H1 (cell line): ENCODE results near the gene ALK. TPM values are rescaled to one million over a fixed set of nuclear protein-coding genes. Genes with fewer than 3 reads are reported as not detected.

Experiments used
- CTCF ChIA-PET: fragments of 300-600 bp; sonication (Branson Sonifier 250); formaldehyde crosslinking; loops from one replicate; lab custom pipeline; 2021; ENCODE audit not compliant: partially characterized antibody; lab: Charles Lee
- POLR2A ChIA-PET: fragments of 300-600 bp; sonication (Branson Sonifier 250); formaldehyde crosslinking; loops from one replicate; lab custom pipeline; 2021; ENCODE audit warnings: inconsistent platforms; ENCODE audit not compliant: partially characterized antibody; lab: Charles Lee
- DNase-seq, 2 experiments: peaks; one replicate each; pipeline versions ENCODE4 v3.0.0 to v3.0.0-alpha.2; 2010 to 2022; ENCODE audit warnings: low spot score in 2 of 2, low read depth in 1 of 2, mixed read lengths in 1 of 2
- FAIRE-seq: peaks from 2 replicates; lab custom pipeline; 2011; peaks lifted over from hg19 to GRCh38; lab: Jason Lieb, UNC
- H2AFZ ChIP-seq: 2 replicates; pipeline ENCODE4 v1.8.1; 2012; ENCODE audit warnings: low read length, inconsistent platforms
- H2AK5ac ChIP-seq: 2 replicates; pipeline ENCODE4 v1.6.1; 2013; ENCODE audit warnings: low read depth, low read length
- H2BK120ac ChIP-seq: replicated peaks from 2 replicates; pipeline ENCODE3; 2013; ENCODE audit warnings: low read depth, low read length, inconsistent platforms
- H2BK12ac ChIP-seq: 2 replicates; pipeline ENCODE4 v1.6.1; 2013; ENCODE audit warnings: low read depth, low read length
- H2BK15ac ChIP-seq: 2 replicates; pipeline ENCODE4 v1.6.1; 2013; ENCODE audit warnings: low read length
- H2BK20ac ChIP-seq: 2 replicates; pipeline ENCODE4 v1.6.1; 2013; ENCODE audit warnings: low read length
- H2BK5ac ChIP-seq: 2 replicates; pipeline ENCODE4 v1.6.1; 2013; ENCODE audit warnings: low read depth, low read length
- H3K14ac ChIP-seq: 2 replicates; pipeline ENCODE4 v1.6.1; 2013; ENCODE audit warnings: inconsistent platforms; ENCODE audit not compliant: insufficient read length
- H3K18ac ChIP-seq: 2 replicates; pipeline ENCODE4 v1.6.1; 2013; ENCODE audit warnings: low read length; ENCODE audit errors: extremely low read depth
- H3K23ac ChIP-seq: 2 replicates; pipeline ENCODE4 v1.6.1; 2013; ENCODE audit warnings: inconsistent platforms; ENCODE audit not compliant: insufficient read length
- H3K23me2 ChIP-seq: 2 replicates; pipeline ENCODE4 v1.6.1; 2013; ENCODE audit warnings: low read depth, low read length
- H3K27ac ChIP-seq: 2 replicates; pipeline ENCODE4 v1.6.1; 2011; ENCODE audit warnings: low read depth, low read length, inconsistent platforms
- H3K27me3 ChIP-seq, 4 experiments: replicated peaks in 1 of 4; 1 replicate in 1 of 4; 2 replicates in 3 of 4; pipeline versions ENCODE4 v1.6.1 to v1.8.1; 2011 to 2013; ENCODE audit warnings: low read length in 3 of 4, mild to moderate bottlenecking in 3 of 4, inconsistent platforms in 2 of 4, mixed read lengths in 2 of 4, moderate library complexity in 1 of 4; ENCODE audit not compliant: control insufficient read depth in 3 of 4, insufficient read depth in 3 of 4; ENCODE audit errors: extremely low read depth in 1 of 4
- H3K36me3 ChIP-seq, 4 experiments: 2 replicates each; pipeline versions ENCODE4 v1.6.1 to v1.8.1; 2011 to 2013; ENCODE audit warnings: mild to moderate bottlenecking in 4 of 4, low read length in 3 of 4, moderate library complexity in 2 of 4, control low read depth in 1 of 4, inconsistent platforms in 1 of 4; ENCODE audit not compliant: insufficient read depth in 4 of 4, control insufficient read depth in 2 of 4
- H3K4ac ChIP-seq: replicated peaks from 2 replicates; pipeline ENCODE3; 2013; ENCODE audit warnings: low read length, low read depth, mixed read lengths, inconsistent platforms; ENCODE audit not compliant: insufficient read length
- H3K4me1 ChIP-seq, 4 experiments: replicated peaks in 1 of 4; 1 replicate in 1 of 4; 2 replicates in 3 of 4; pipeline versions ENCODE4 v1.6.1 to v1.8.1; 2011 to 2013; ENCODE audit warnings: low read length in 3 of 4, inconsistent platforms in 2 of 4, mixed read lengths in 1 of 4; ENCODE audit not compliant: insufficient read depth in 4 of 4, control insufficient read depth in 3 of 4
- H3K4me2 ChIP-seq, 2 experiments: 2 replicates each; pipeline versions ENCODE4 v1.6.1 to v1.8.1; 2011 to 2013; ENCODE audit warnings: low read depth in 2 of 2, low read length in 2 of 2, control low read depth in 1 of 2, inconsistent platforms in 1 of 2, mild to moderate bottlenecking in 1 of 2; ENCODE audit not compliant: insufficient read depth in 1 of 2
- H3K4me3 ChIP-seq, 4 experiments: fragments of 200-600, 300-600 bp in 1 of 4; sonication (generic), shearing (Covaris generic), sonication (Bioruptor Twin) in 1 of 4; 2 replicates each; pipeline versions ENCODE4 v1.5.1 to v1.8.1; 2011 to 2016; ENCODE audit warnings: low read length in 4 of 4, low read depth in 3 of 4, control low read depth in 2 of 4, inconsistent platforms in 2 of 4, mild to moderate bottlenecking in 2 of 4, mixed read lengths in 1 of 4, moderate library complexity in 1 of 4; ENCODE audit not compliant: insufficient read depth in 2 of 4; ENCODE audit errors: extremely low read depth in 1 of 4
- H3K56ac ChIP-seq: replicated peaks from 2 replicates; pipeline ENCODE3; 2013; ENCODE audit warnings: low read depth, mild to moderate bottlenecking, mixed read lengths, low read length, inconsistent platforms; ENCODE audit not compliant: insufficient read length
- H3K79me1 ChIP-seq: 2 replicates; pipeline ENCODE4 v1.6.1; 2013; ENCODE audit warnings: low read depth, low read length, control low read depth
- H3K79me2 ChIP-seq, 2 experiments: 2 replicates each; pipeline versions ENCODE4 v1.6.1 to v1.8.1; 2012 to 2013; ENCODE audit warnings: low read length in 2 of 2, mild to moderate bottlenecking in 2 of 2, inconsistent platforms in 1 of 2; ENCODE audit not compliant: insufficient read depth in 2 of 2, control insufficient read depth in 1 of 2
- H3K9ac ChIP-seq, 4 experiments: replicated peaks in 1 of 4; 1 replicate in 1 of 4; 2 replicates in 3 of 4; pipeline versions ENCODE4 v1.6.1 to v1.8.1; 2011 to 2013; ENCODE audit warnings: low read depth in 3 of 4, low read length in 3 of 4, control low read depth in 2 of 4, mild to moderate bottlenecking in 2 of 4, moderate library complexity in 2 of 4, inconsistent platforms in 1 of 4; ENCODE audit errors: extremely low read depth in 1 of 4
- H3K9me3 ChIP-seq, 2 experiments: 2 replicates each; pipeline versions ENCODE4 v1.6.1 to v1.8.1; 2012 to 2013; ENCODE audit warnings: mild to moderate bottlenecking in 2 of 2, moderate library complexity in 2 of 2, control low read depth in 1 of 2, inconsistent platforms in 1 of 2, low read depth in 1 of 2, low read length in 1 of 2, mixed read lengths in 1 of 2; ENCODE audit not compliant: insufficient read depth in 2 of 2
- H4K20me1 ChIP-seq, 2 experiments: replicated peaks in 1 of 2; 2 replicates each; pipeline versions ENCODE3 to v1.8.1; 2011 to 2013; ENCODE audit warnings: inconsistent platforms in 2 of 2, low read length in 2 of 2, mild to moderate bottlenecking in 1 of 2; ENCODE audit not compliant: insufficient read depth in 2 of 2, control insufficient read depth in 1 of 2
- H4K5ac ChIP-seq: 2 replicates; pipeline ENCODE4 v1.6.1; 2013; ENCODE audit warnings: low read length, low read depth, mixed read lengths, inconsistent platforms; ENCODE audit not compliant: insufficient read length
- H4K8ac ChIP-seq: 2 replicates; pipeline ENCODE4 v1.8.0; 2013; ENCODE audit warnings: mild to moderate bottlenecking, moderate library complexity, low read length, inconsistent platforms; ENCODE audit not compliant: insufficient read depth; ENCODE audit errors: extremely low read depth
- H4K91ac ChIP-seq: replicated peaks from 2 replicates; pipeline ENCODE3; 2013; ENCODE audit warnings: low read length, mixed read lengths, inconsistent platforms; ENCODE audit not compliant: insufficient read length
- BRCA1 ChIP-seq: IDR thresholded peaks from 2 replicates; pipeline ENCODE4 v1.6.1; 2012; ENCODE audit warnings: low read depth, low read length, improper control_type of control experiment
- CBX5 ChIP-seq: fragments of 300-800, 300-1000 bp; sonication (generic); IDR thresholded peaks from 2 replicates; pipeline ENCODE4 v1.7.1; 2016; ENCODE audit warnings: antibody characterized with exemption, low read length, low read depth
- CTBP2 ChIP-seq: IDR thresholded peaks from 2 replicates; pipeline ENCODE4 v1.7.0; 2011; ENCODE audit warnings: borderline replicate concordance, mild to moderate bottlenecking, moderate library complexity, mixed read lengths, low read length; ENCODE audit not compliant: insufficient read depth, insufficient read length
- KDM4A ChIP-seq: IDR thresholded peaks from one replicate; pipeline ENCODE4 v1.7.1; 2012; ENCODE audit warnings: low read depth, mild to moderate bottlenecking, moderate library complexity, low read length, inconsistent platforms; ENCODE audit not compliant: severe bottlenecking
- PHF8 ChIP-seq: fragments of 200-600 bp; sonication (generic); conservative IDR thresholded peaks from 2 replicates; pipeline ENCODE4 v1.7.1; 2012; ENCODE audit warnings: low read depth, mild to moderate bottlenecking, inconsistent platforms, low read length, moderate library complexity
- POU5F1 ChIP-seq: IDR thresholded peaks from 2 replicates; pipeline ENCODE4 v1.6.1; 2011; ENCODE audit warnings: low read depth, mild to moderate bottlenecking, low read length, moderate library complexity
- RXRA ChIP-seq: IDR thresholded peaks from 2 replicates; pipeline ENCODE4 v1.6.1; 2011; ENCODE audit warnings: low read depth, mild to moderate bottlenecking, low read length, moderate library complexity; ENCODE audit not compliant: insufficient read depth
- SIN3A ChIP-seq, 2 experiments: IDR thresholded peaks in 1 of 2; conservative IDR thresholded peaks in 1 of 2; 2 replicates each; pipeline ENCODE4 v1.6.1; 2011 to 2012; ENCODE audit warnings: low read length in 2 of 2, improper control_type of control experiment in 1 of 2, low read depth in 1 of 2, mild to moderate bottlenecking in 1 of 2
- TCF12 ChIP-seq: IDR thresholded peaks from 2 replicates; pipeline ENCODE4 v1.6.1; 2011; ENCODE audit warnings: low read depth, mild to moderate bottlenecking, low read length
- ZNF274 ChIP-seq: IDR thresholded peaks from 2 replicates; pipeline ENCODE4 v1.7.0; 2012; ENCODE audit warnings: low read length, borderline replicate concordance; ENCODE audit errors: extremely low read depth
- WGBS, 2 experiments: shearing (Covaris generic) in 1 of 2; methylation state at CpG; one replicate each; pipeline versions ENCODE4 v1.1.6 to v1.1.7; 2013 to 2015; ENCODE audit warnings: low lambda C conversion rate in 2 of 2, mixed read lengths in 2 of 2, inconsistent platforms in 1 of 2, low coverage in 1 of 2, missing lambda C conversion rate in 1 of 2; ENCODE audit not compliant: insufficient replicate concordance in 2 of 2, insufficient coverage in 1 of 2, insufficient read length in 1 of 2; ENCODE audit errors: extremely low coverage in 1 of 2, missing lambda C conversion rate in 1 of 2; 5-methylcytosine and 5-hydroxymethylcytosine counted together
- polyA plus RNA-seq, 7 experiments: library from polyadenylated mRNA; depleted of rRNA in 3 of 7; stranded (reverse) in 5 of 7; unstranded in 2 of 7; fragments of >200 nt in 5 of 7; fragments of 200-250 nt in 2 of 7; gene quantifications; 1 replicate in 5 of 7; 2 replicates in 1 of 7; 4 replicates in 1 of 7; pipeline versions ENCODE4 v1.2.1 to v1.2.3, GENCODE V29; 2011 to 2013; ENCODE audit warnings: missing spikeins in 2 of 7, mixed read lengths in 2 of 7
- total RNA-seq: library from RNA; stranded (reverse); fragmentation: NEBNext Ultra II Directional; extraction: Animal tissue kit (Norgen Biotek cat#: 25700); gene quantifications from 2 replicates; pipeline ENCODE4 v1.2.1, GENCODE V29; 2021
- TF ChIP-seq, protein P1 (sequence below), 3 experiments: IDR thresholded peaks; 1 replicate in 2 of 3; 2 replicates in 1 of 3; pipeline versions ENCODE4 v1.5.1 to v1.6.1; 2011; ENCODE audit warnings: low read length in 3 of 3, mild to moderate bottlenecking in 3 of 3, inconsistent platforms in 2 of 3, low read depth in 1 of 3, moderate library complexity in 1 of 3; ENCODE audit not compliant: insufficient read depth in 1 of 3; ENCODE audit errors: control extremely low read depth in 1 of 3

Gene ALK
- total and polyA plus RNA-seq, 2 of the 8 experiments (the other 6 are each of a cell fraction or from before 2014, with no cell fraction given) = 0.02 to 0.09 TPM

DNA sequence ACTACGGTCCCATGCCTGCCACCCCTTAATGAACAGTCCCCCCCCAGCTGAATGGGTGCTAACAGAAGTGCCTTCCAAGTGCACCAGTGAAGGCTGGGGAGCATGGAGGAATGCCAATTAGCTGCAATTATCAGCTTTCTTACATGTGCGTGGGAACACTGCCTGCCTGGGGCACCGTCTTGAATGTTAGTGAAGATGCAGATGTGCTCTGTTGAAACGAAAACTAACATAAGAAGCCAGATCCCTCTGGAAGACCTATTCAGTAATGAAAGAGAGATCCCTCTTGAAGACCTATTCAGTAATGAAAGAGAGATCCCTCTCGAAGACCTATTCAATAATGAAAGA lies 651.6 kb downstream of the ALK start:
- no peak for DNase-seq
- Histone ChIP-seq H3K23ac (no peak overlapping the region), H3K36me3 (no peaks in the 10 kb centered on the region), H3K4me1 (peaks cover 0 to 5% (median 0%) of the 10 kb centered on the region in 4 experiments; a peak in 3 of 7 replicates), H2BK5ac (no peak overlapping the region), H3K9ac (no peak overlapping the region), H2BK12ac (no peak overlapping the region), H3K14ac (no peak overlapping the region), H3K18ac (no peak overlapping the region), H4K20me1 (peaks cover 0 to 1% of the 10 kb centered on the region in 2 experiments), H3K4me3 (no peak overlapping the region), H3K4me2 (no peak overlapping the region), H3K9me3 (no peaks in the 10 kb centered on the region), H4K91ac (no peak overlapping the region), H2BK15ac (no peak overlapping the region), H3K27ac (no peak overlapping the region), H3K79me1 (no peaks in the 10 kb centered on the region), H2BK120ac (no peak overlapping the region), H3K23me2 (no peaks in the 10 kb centered on the region), H3K56ac (no peak overlapping the region), H4K8ac (no peak overlapping the region), H2AK5ac (no peak overlapping the region), H3K4ac (no peak overlapping the region), H3K27me3 (no peaks in the 10 kb centered on the region)
- CTCF ChIA-PET = interaction anchor here (1.8 to 1.9 kb wide), 2 partner anchors 34 to 39 kb away, joined by 3 to 10 read pairs; no protein-coding TSS in a partner anchor
- 92% methylated on average over 5 of the region's 5 CpGs; no CpG with 5 or more reads in 1 of the 2 experiments for WGBS, 2 experiments
- POLR2A ChIA-PET = no interaction called here
- no peak for FAIRE-seq
- no peak for TF ChIP-seq ZNF274
- no peak for TF ChIP-seq PHF8
- TF ChIP-seq CBX5 = no peak
- TF ChIP-seq TCF12 = no peak
- no peak for TF ChIP-seq BRCA1
- no peak for TF ChIP-seq POU5F1
- TF ChIP-seq RXRA = no peak
- TF ChIP-seq SIN3A (conservative IDR thresholded peaks at IDR 0.05 in 1 of 2, IDR thresholded peaks at IDR 0.05 in 1 of 2; ENCODE audit: low read depth in 1 of 2, low read length in 2 of 2) = no peak
- TF ChIP-seq, protein P1, sequence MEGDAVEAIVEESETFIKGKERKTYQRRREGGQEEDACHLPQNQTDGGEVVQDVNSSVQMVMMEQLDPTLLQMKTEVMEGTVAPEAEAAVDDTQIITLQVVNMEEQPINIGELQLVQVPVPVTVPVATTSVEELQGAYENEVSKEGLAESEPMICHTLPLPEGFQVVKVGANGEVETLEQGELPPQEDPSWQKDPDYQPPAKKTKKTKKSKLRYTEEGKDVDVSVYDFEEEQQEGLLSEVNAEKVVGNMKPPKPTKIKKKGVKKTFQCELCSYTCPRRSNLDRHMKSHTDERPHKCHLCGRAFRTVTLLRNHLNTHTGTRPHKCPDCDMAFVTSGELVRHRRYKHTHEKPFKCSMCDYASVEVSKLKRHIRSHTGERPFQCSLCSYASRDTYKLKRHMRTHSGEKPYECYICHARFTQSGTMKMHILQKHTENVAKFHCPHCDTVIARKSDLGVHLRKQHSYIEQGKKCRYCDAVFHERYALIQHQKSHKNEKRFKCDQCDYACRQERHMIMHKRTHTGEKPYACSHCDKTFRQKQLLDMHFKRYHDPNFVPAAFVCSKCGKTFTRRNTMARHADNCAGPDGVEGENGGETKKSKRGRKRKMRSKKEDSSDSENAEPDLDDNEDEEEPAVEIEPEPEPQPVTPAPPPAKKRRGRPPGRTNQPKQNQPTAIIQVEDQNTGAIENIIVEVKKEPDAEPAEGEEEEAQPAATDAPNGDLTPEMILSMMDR (IDR thresholded peaks at IDR 0.05; ENCODE audit: control extremely low read depth in 1 of 3, insufficient read depth in 1 of 3, low read depth in 1 of 3, low read length in 3 of 3) = no peak
- no peak for TF ChIP-seq CTBP2
- TF ChIP-seq KDM4A = no peak
- TF ChIP-seq, all 59 proteins: peak for 0
- Histone ChIP-seq H2BK20ac (no peak overlapping the region), H3K79me2 (no peaks in the 10 kb centered on the region), H4K5ac (no peak overlapping the region), H2AFZ (no peak overlapping the region)
